ENCODE data around the gene DHRS3.

The DHRS3 gene

GRCh38 chr1:12616709-12617373 lies 1.2 kb downstream of the DHRS3 start:
- DNase-seq (ENCODE audit: low spot score): peak; percentile 45

DNA sequence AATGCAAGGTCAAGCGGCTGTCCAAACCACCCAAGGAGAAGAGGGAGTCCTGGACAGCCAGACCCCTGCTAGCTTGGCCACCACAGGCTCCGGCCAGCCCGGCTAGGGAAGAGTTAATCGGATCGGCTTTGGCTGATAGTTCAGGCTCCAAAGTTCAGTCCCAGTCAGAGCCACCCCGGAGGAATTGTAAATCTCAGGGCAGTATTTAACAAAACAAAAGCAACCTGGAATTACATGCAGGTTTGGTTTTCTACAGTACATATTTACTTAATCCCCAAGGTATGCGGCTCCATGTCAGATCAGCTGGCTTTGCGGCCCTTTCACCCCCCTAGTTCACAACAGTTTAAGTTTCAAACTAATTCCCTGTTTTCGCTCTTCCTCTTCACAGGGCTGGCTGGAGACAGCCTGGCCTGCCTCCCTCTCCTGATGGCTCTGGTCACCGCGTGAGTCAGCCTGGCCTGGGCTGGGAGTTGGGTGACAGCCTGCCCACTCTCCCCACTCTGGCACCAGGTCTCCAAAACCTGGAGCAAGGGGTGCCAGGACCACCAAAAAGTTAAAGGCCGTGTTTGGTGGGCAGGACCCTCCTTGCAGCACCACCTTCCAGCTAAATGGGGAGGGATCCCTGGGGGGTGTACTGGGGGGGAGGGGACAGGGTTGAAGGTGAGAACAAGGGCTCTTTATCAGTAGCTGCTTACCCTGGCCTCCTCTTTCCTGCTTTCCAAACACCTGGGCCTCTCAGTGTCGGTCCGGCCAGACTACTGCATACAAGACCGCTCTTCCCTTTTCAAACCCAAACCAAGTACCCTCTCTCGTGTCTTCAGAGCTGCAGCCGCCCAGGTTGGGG lies 1.9 kb downstream of the DHRS3 start:
- peak; percentile 76 for DNase-seq (ENCODE audit: low spot score)

- DNase-seq (ENCODE audit: low spot score): peak; percentile 27
These were observed 2.7 kb downstream of the DHRS3 start for GRCh38 chr1:12615159-12615864.

DNA sequence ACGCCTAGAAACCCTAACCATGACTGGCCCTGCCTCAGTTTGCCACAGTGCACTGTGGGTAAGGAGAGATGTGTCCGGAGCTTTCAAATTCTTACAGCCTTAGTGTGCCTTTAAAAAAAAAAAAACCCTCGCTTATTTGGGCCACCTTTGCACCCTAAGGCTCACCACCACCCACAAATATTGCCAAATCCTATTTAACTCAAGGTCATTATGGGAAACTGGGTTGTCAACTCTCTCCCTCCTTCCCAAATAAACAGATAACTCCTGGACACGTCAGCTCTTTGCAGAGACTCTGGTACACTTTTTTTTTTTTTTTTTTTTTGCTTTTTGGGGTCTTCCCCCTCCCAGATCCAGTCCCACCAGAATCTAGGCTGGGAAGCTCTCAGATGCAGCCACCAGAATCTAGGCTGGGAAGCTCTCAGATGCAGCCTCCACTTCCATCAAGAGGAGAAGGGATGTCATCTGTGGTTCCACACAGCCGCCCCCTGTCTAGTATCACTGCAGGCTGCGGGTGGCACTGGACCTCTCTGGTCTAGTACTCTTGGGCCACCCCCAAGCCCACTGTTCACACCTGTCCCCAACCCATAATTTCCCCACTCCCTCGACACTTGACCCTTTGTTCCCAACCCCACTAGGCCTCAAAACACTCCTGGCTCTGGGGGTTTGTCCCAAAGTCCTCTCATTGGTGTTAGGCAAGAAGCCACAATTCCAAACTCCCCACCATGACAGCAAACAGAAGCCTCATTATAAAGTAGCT lies 3.4 kb downstream of the DHRS3 start:
- DNase-seq (ENCODE audit: low spot score): no peak

DNA sequence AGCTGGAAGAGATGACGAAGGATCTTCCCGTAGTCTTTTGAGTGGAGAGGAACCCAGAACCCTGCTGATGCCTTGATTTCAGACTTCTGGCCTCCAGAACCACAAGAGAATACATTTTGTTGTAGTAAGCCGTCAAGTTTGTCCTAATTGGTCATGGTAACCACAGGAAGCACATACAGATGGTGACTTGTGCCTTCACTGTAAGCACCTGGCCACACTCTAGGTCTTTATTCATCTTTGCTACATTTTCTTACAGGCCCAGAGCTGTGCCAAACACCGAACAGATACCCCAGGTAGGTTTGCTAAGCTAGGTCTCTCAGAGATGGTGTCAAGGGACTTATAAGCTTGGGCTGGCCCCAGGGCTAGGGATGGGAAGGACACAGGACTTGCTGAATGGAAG lies 4.8 kb downstream of the DHRS3 start:
- no peak for DNase-seq (ENCODE audit: low spot score)

DNA sequence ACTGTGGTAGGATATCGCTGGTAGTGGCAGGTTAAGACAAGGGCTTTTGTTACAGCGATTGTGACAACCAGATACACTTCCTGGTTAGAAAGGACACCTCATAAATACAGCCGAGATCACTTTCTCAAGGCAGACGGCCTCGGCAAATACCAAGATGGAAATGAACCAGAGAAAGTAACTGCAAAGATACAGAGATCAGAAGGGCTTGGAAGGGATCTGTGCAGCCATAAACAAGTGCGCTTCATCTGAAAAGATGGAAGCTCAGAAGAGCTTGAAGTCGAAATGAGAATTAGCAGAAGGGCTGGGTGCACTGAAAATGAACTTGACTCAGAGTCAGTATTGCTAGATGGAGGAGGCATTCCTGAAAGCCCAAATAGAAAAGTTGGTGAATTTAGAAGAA lies 7.1 kb downstream of the DHRS3 start:
- no peak for DNase-seq (ENCODE audit: low spot score)

DNA sequence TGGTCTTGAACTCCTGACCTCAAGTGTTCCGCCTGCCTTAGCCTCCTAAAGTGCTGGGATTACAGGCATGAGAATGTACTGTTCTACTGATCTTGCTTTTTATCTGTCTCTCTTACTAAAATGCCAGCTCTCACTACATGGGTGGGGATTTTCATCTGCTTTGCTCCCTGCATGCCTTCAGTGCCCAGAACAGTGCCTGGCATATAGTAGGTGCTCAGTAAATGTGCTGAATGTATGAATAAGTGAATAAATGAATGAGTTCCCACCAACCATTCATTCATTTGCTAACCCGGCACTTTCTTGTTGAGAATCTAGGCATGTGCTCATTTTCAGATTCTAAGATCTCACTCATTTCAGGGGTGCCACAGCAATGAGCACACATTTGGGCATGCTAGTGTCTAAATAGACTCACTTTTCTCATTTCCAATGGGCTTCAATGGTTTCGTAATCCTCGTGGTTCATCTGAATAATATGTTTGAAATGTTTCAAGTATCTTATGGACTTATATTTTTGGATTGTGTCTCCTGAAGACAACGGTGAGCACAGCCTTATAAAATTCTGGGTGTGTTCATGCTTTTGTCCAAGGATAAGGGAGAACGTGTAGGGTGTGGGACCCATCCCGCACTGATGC lies 7.6 kb downstream of the DHRS3 start:
- DNase-seq (ENCODE audit: low spot score): peak; percentile 44

GRCh38 chr1:12609469-12610003 lies 8.5 kb downstream of the DHRS3 start:
- no peak for DNase-seq (ENCODE audit: low spot score)

- no peak for DNase-seq (ENCODE audit: low spot score)
These were observed 9.6 kb downstream of the DHRS3 start for GRCh38 chr1:12608311-12608957.

- no peak for DNase-seq (ENCODE audit: low spot score)
These were observed 10.7 kb downstream of the DHRS3 start for GRCh38 chr1:12607263-12607662.

- no peak for DNase-seq (ENCODE audit: low spot score)
These were observed 13.0 kb downstream of the DHRS3 start for GRCh38 chr1:12604986-12605385.

GRCh38 chr1:12604114-12604874 lies 13.7 kb downstream of the DHRS3 start:
- DNase-seq (ENCODE audit: low spot score): peak; percentile 88

GRCh38 chr1:12603224-12603623 lies 14.8 kb downstream of the DHRS3 start:
- DNase-seq (ENCODE audit: low spot score): no peak

DNA sequence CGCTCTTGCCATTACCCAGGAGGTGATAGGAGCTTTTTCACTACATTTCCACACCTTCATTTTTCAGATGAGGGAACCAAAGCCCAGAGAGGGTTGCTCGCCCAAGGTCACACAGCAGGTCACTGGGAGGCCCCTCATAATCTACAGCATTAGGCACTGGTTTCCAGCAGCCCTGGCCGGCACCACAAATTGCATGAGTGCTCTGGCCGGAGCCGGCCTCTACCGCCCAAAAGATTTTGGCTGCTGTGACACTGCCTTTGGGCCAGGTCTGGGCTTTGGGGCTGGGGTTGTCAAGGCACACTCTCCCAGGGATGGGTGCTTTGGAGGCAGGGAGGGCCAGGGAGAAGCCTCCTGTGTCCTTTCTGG lies 15.4 kb downstream of the DHRS3 start:
- no peak for DNase-seq (ENCODE audit: low spot score)

- DNase-seq (ENCODE audit: low spot score): peak; percentile 63
These were observed 16.0 kb downstream of the DHRS3 start for GRCh38 chr1:12601700-12602658.

GRCh38 chr1:12600880-12601633 lies 17.0 kb downstream of the DHRS3 start:
- no peak for DNase-seq (ENCODE audit: low spot score)

- DNase-seq (ENCODE audit: low spot score): no peak
These were observed 17.7 kb downstream of the DHRS3 start for GRCh38 chr1:12600335-12600734.

- DNase-seq (ENCODE audit: low spot score): no peak
These were observed 18.4 kb downstream of the DHRS3 start for GRCh38 chr1:12599657-12600056.

Measured in GM03348 (cell line).